PC-3 (cell line): ENCODE data around the gene CLASP1. TPM values are rescaled to one million over a fixed set of nuclear protein-coding genes. Genes with fewer than 3 reads are reported as not detected.

ENCODE experiments used
- ATAC-seq: fragments of 200-7000 bp; cut with Tn5 transposase; 2 replicates; pipeline ENCODE4 v1.9.1; 2020; ENCODE audit warnings: mild to moderate bottlenecking, moderate library complexity
- BruUV-seq: library from RNA; stranded (reverse); fragments of 400-500 nt; replicated peaks from 2 replicates; lab custom pipeline; 2021; lab: Mats Ljungman, UMichigan
- CTCF ChIA-PET: fragments of 300-600 bp; sonication (Branson Sonifier 250); formaldehyde crosslinking; loops from one replicate; lab custom pipeline; 2022; ENCODE audit warnings: antibody characterized with exemption; lab: Charles Lee
- POLR2A ChIA-PET: fragments of 300-600 bp; sonication (Branson Sonifier 250); formaldehyde crosslinking; loops from one replicate; lab custom pipeline; 2022; ENCODE audit warnings: antibody characterized with exemption; ENCODE audit not compliant: unreplicated experiment; lab: Charles Lee
- DNase-seq: peaks from one replicate; pipeline ENCODE4 v3.0.0-alpha.2; 2015
- H2AFZ ChIP-seq: fragments of 300-600 bp; sonication (generic); 2 replicates; pipeline ENCODE4 v1.6.0; 2016; ENCODE audit warnings: antibody characterized with exemption, low read length
- H3F3A ChIP-seq: fragments of 300-600 bp; sonication (generic); one replicate; pipeline ENCODE4 v1.6.0; 2017; ENCODE audit warnings: antibody characterized with exemption, low read length, control low read depth, mild to moderate bottlenecking; ENCODE audit not compliant: unreplicated experiment
- H3K27ac ChIP-seq: fragments of 300-600 bp; sonication (generic); 2 replicates; pipeline ENCODE4 v1.5.1; 2016; ENCODE audit warnings: mild to moderate bottlenecking, low read length
- H3K27me3 ChIP-seq: fragments of 300-600 bp; sonication (generic); 2 replicates; pipeline ENCODE4 v1.6.1; 2016; ENCODE audit warnings: low read length, mixed read lengths
- H3K36me3 ChIP-seq: fragments of 300-600 bp; sonication (generic); 2 replicates; pipeline ENCODE4 v1.6.1; 2016; ENCODE audit warnings: low read depth, mixed run types, low read length, mixed read lengths
- H3K4me1 ChIP-seq: fragments of 300-600 bp; sonication (generic); 2 replicates; pipeline ENCODE4 v1.5.1; 2016; ENCODE audit warnings: low read length; ENCODE audit not compliant: insufficient read depth
- H3K4me2 ChIP-seq: fragments of 300-600 bp; sonication (generic); 2 replicates; pipeline ENCODE4 v1.6.0; 2016; ENCODE audit warnings: low read length
- H3K4me3 ChIP-seq: fragments of 300-600 bp; sonication (generic); 2 replicates; pipeline ENCODE4 v1.5.1; 2016; ENCODE audit warnings: mild to moderate bottlenecking, low read length, mixed read lengths
- H3K79me2 ChIP-seq: fragments of 300-600 bp; sonication (generic); 2 replicates; pipeline ENCODE4 v1.6.1; 2017; ENCODE audit warnings: low read length, mixed read lengths
- H3K9ac ChIP-seq: fragments of 300-600 bp; sonication (generic); 2 replicates; pipeline ENCODE4 v1.6.0; 2016; ENCODE audit warnings: mild to moderate bottlenecking, low read length
- H3K9me2 ChIP-seq: fragments of 300-600 bp; sonication (generic); replicated peaks from 2 replicates; pipeline ENCODE4 v1.6.1; 2016; ENCODE audit warnings: mixed run types, low read length, mixed read lengths
- H3K9me3 ChIP-seq: fragments of 300-600 bp; sonication (generic); 2 replicates; pipeline ENCODE4 v1.6.1; 2016; ENCODE audit warnings: low read length, mixed read lengths
- H4K20me1 ChIP-seq: fragments of 300-600 bp; sonication (generic); 2 replicates; pipeline ENCODE4 v1.6.1; 2016; ENCODE audit warnings: low read length, mixed read lengths
- CTCF ChIP-seq: fragments of 300-600 bp; sonication (generic); conservative IDR thresholded peaks from 2 replicates; pipeline ENCODE4 v1.5.1; 2017; ENCODE audit warnings: antibody characterized with exemption, low read depth, mild to moderate bottlenecking, low read length
- EZH2 ChIP-seq: fragments of 300-600 bp; sonication (generic); IDR thresholded peaks from one replicate; pipeline ENCODE4 v1.6.1; 2017; ENCODE audit warnings: antibody characterized with exemption, mild to moderate bottlenecking, low read length; ENCODE audit not compliant: unreplicated experiment
- EZH2phosphoT487 ChIP-seq: fragments of 300-600 bp; sonication (generic); IDR thresholded peaks from 2 replicates; pipeline ENCODE4 v1.6.1; 2018; ENCODE audit warnings: mild to moderate bottlenecking, antibody characterized with exemption, low read length, borderline replicate concordance
- intact Hi-C: fragments of 100-400 bp; cut with micrococcal nuclease; formaldehyde crosslinking; loops from 2 replicates; pipeline ENCODE4 v1.9.0; 2023
- total RNA-seq: library from RNA; depleted of rRNA; stranded (reverse); fragments of >200 nt; gene quantifications from 2 replicates; pipeline ENCODE4 v1.2.3, GENCODE V29; 2014

Gene CLASP1
- total RNA-seq, 1 experiment from 2014 or later, result 24.3 TPM

- TF ChIP-seq EZH2, result no peak
- no peak for TF ChIP-seq CTCF
- no peak for TF ChIP-seq EZH2phosphoT487
- Histone ChIP-seq H4K20me1 (no peaks in the 10 kb centered on the region; the same call in 1 of the 2 replicates), H3K9me2 (no peaks in the 10 kb centered on the region), H3K36me3 (no peaks in the 10 kb centered on the region), H3K27me3 (no peaks in the 10 kb centered on the region), H3K4me2 (no peak overlapping the region), H3F3A (no peaks in the 10 kb centered on the region), H3K9me3 (no peaks in the 10 kb centered on the region), H3K4me3 (no peak overlapping the region), H2AFZ (no peak overlapping the region), H3K9ac (no peak overlapping the region), H3K4me1 (no peaks in the 10 kb centered on the region), H3K79me2 (peaks cover 43% of the 10 kb centered on the region), H3K27ac (no peak overlapping the region)
- intact Hi-C loops, result no loop called here
- no TSS peak for BruUV-seq
- POLR2A ChIA-PET, result no interaction called here
- CTCF ChIA-PET, result no interaction called here
- DNase-seq, result no peak
- ATAC-seq, result no peak
Observed at GRCh38 chr2:121617042-121617599, 32.1 kb downstream of the CLASP1 start.

- no peaks in the 10 kb centered on the region for H3K36me3 ChIP-seq
- no peak overlapping the region for H3K9ac ChIP-seq
- H3K4me3 ChIP-seq, result no peak overlapping the region
- CTCF ChIA-PET, result no interaction called here
- H3K9me3 ChIP-seq, result no peaks in the 10 kb centered on the region
- H3K9me2 ChIP-seq, result no peaks in the 10 kb centered on the region
- H3K27me3 ChIP-seq, result no peaks in the 10 kb centered on the region
- TF ChIP-seq CTCF (no peak), EZH2phosphoT487 (no peak), EZH2 (no peak)
- peaks cover 33% of the 10 kb centered on the region for H3K79me2 ChIP-seq
- H3K4me2 ChIP-seq, result no peak overlapping the region
- ATAC-seq (no peak), DNase-seq (peak; percentile 26)
- no peak overlapping the region for H3K27ac ChIP-seq
- POLR2A ChIA-PET, result no interaction called here
- BruUV-seq, result no TSS peak
- intact Hi-C loops, result no loop called here
- no peaks in the 10 kb centered on the region for H3K4me1 ChIP-seq
- no peaks in the 10 kb centered on the region for H3F3A ChIP-seq
- no peak overlapping the region for H2AFZ ChIP-seq
- no peaks in the 10 kb centered on the region; the same call in 1 of the 2 replicates for H4K20me1 ChIP-seq
Observed at GRCh38 chr2:121613774-121614173, 35.5 kb downstream of the CLASP1 start.

GRCh38 chr2:121613152-121613551, 36.1 kb downstream of the CLASP1 start:
- no TSS peak for BruUV-seq
- Histone ChIP-seq H3K79me2 (peaks cover 33% of the 10 kb centered on the region), H3K4me3 (no peak overlapping the region), H3K9ac (no peak overlapping the region), H3K36me3 (no peaks in the 10 kb centered on the region), H3K9me3 (no peaks in the 10 kb centered on the region), H3K27me3 (no peaks in the 10 kb centered on the region), H3K4me1 (no peaks in the 10 kb centered on the region), H3K9me2 (no peaks in the 10 kb centered on the region), H4K20me1 (no peaks in the 10 kb centered on the region; the same call in 1 of the 2 replicates), H2AFZ (no peak overlapping the region), H3K27ac (no peak overlapping the region), H3F3A (no peaks in the 10 kb centered on the region), H3K4me2 (no peak overlapping the region)
- intact Hi-C loops, result no loop called here
- POLR2A ChIA-PET, result no interaction called here
- TF ChIP-seq EZH2 (no peak), EZH2phosphoT487 (no peak), CTCF (no peak)
- CTCF ChIA-PET, result no interaction called here
- DNase-seq (no peak), ATAC-seq (no peak)
